LNCaP clone FGC (cell line): ENCODE measurements around the gene GUCY2F.

Experiments used
- DNase-seq: peaks from one replicate; pipeline ENCODE4 v3.0.0-alpha.2; 2011; ENCODE audit warnings: low read depth
- H3K4me3 ChIP-seq: 2 replicates; pipeline ENCODE4 v1.5.1; 2011; ENCODE audit warnings: mild to moderate bottlenecking, low read depth, low read length, control low read depth
- CTCF ChIP-seq: IDR thresholded peaks from 2 replicates; pipeline ENCODE4 v1.5.1; 2012; ENCODE audit warnings: mild to moderate bottlenecking; ENCODE audit not compliant: control insufficient read depth, insufficient read depth; ENCODE audit errors: extremely low read depth

GUCY2F gene

GRCh38 chrX:109347632-109348031 is 134.3 kb downstream of the GUCY2F start:
- no peak for DNase-seq
- H3K4me3 ChIP-seq: no peak overlapping the region
- TF ChIP-seq CTCF: no peak

GRCh38 chrX:109346491-109346890 is 135.4 kb downstream of the GUCY2F start:
- no peak overlapping the region for H3K4me3 ChIP-seq
- no peak for TF ChIP-seq CTCF
- no peak for DNase-seq

- no peak for TF ChIP-seq CTCF
- no peak for DNase-seq
- no peak overlapping the region for H3K4me3 ChIP-seq
Measured at GRCh38 chrX:109345856-109346255, 136.0 kb downstream of the GUCY2F start.

GRCh38 chrX:109344678-109345077 is 137.2 kb downstream of the GUCY2F start:
- TF ChIP-seq CTCF: no peak
- no peak overlapping the region for H3K4me3 ChIP-seq
- no peak for DNase-seq

- no peak for DNase-seq
- no peak for TF ChIP-seq CTCF
- no peak overlapping the region for H3K4me3 ChIP-seq
Measured at GRCh38 chrX:109344101-109344500, 137.8 kb downstream of the GUCY2F start.

- no peak for TF ChIP-seq CTCF
- no peak for DNase-seq
- H3K4me3 ChIP-seq: no peak overlapping the region
Measured at GRCh38 chrX:109343671-109344070, 138.2 kb downstream of the GUCY2F start.

GRCh38 chrX:109336141-109336540 is 145.7 kb downstream of the GUCY2F start:
- no peak for TF ChIP-seq CTCF

More at GRCh38 chrX:109336141-109336540, 145.7 kb downstream of the GUCY2F start:
- DNase-seq: no peak
- H3K4me3 ChIP-seq: no peak overlapping the region
